Measurements from ENCODE around the gene BSN. TPM values are rescaled to one million over a fixed set of nuclear protein-coding genes. Genes with fewer than 3 reads are reported as not detected.

BSN gene
- total and polyA plus RNA-seq, 7 donors = under 0.01 to 0.81 (median 0.61) TPM; not detected in 1

DNA sequence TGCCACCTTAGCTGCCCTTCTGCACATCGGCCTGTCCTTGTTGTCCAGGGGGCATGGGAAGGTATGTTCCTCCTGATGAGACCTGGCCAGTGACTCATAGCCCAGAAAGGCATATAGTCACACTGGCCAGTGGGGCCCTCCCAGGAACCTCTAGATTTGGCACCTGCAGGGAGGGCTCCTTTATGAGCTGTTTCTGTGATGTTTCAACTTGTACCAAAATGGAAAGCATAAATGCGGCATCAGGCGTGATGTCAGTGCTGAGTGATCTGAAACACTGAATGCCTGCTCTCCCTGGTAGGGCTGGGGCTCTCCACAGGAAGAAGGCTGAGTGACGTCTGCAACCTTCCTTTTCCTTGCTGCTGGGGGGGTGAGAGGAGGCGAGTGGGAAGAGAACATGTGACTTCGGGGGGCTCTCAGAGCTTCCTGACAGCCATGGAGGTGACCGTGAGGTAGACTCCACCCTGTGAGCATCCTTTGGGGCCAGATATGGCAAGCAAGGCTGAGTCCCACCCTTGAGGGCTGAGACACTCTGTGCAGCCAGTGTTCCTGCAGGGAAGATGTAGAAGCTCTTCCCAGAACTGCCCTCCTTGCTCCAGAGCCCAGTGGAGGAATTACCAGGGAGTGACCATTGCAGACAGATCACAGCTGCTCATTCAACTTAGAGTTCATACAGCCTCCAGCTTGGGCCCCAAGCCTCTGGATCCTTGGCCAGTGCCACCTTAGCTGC lies 82.8 kb downstream of the BSN start:
- Histone ChIP-seq H3K4me3 (no peak overlapping the region), H3K9me3 (no peaks in the 10 kb centered on the region), H3K27me3 (no peaks in the 10 kb centered on the region), H3K4me1 (no peaks in the 10 kb centered on the region), H3K36me3 (no peaks in the 10 kb centered on the region), H3K27ac (no peak overlapping the region)
- TF ChIP-seq, protein P1, sequence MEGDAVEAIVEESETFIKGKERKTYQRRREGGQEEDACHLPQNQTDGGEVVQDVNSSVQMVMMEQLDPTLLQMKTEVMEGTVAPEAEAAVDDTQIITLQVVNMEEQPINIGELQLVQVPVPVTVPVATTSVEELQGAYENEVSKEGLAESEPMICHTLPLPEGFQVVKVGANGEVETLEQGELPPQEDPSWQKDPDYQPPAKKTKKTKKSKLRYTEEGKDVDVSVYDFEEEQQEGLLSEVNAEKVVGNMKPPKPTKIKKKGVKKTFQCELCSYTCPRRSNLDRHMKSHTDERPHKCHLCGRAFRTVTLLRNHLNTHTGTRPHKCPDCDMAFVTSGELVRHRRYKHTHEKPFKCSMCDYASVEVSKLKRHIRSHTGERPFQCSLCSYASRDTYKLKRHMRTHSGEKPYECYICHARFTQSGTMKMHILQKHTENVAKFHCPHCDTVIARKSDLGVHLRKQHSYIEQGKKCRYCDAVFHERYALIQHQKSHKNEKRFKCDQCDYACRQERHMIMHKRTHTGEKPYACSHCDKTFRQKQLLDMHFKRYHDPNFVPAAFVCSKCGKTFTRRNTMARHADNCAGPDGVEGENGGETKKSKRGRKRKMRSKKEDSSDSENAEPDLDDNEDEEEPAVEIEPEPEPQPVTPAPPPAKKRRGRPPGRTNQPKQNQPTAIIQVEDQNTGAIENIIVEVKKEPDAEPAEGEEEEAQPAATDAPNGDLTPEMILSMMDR (IDR thresholded peaks at IDR 0.05) = no peak
- TF ChIP-seq POLR2A (IDR thresholded peaks at IDR 0.05) (no peak), POLR2AphosphoS5 (IDR thresholded peaks at IDR 0.05) (no peak), EP300 (IDR thresholded peaks at IDR 0.05) (no peak)
- DNase-seq = no peak
- intact Hi-C loops (cut with DNase I) = no loop called here
- 65% methylated on average over 7 of the region's 7 CpGs for WGBS, 2 donors

DNA sequence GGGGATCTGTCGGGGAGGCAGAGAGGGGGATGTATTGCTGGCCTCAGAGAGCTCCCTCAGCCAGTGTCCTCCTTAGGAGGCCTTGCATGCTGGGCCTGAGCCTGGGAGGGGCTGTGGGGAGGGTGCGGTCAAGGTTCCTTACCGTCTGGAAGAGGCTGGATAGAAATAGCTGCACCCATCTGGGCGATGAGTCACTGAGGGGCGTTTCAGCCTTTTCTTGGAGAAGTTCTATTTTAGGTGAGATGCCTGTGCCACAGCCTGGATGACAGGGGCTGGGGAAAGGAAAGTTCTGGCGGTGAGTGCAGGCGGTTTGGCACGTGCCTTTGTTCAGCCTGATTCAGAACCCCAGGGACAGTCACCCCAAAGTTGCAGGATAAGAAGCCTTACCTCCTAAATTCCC lies 84.2 kb downstream of the BSN start:
- 58 to 64% methylated on average over 8 of the region's 8 CpGs for WGBS, 2 donors
- H3K27ac ChIP-seq = no peak overlapping the region
- TF ChIP-seq POLR2AphosphoS5 (IDR thresholded peaks at IDR 0.05) (no peak), POLR2A (IDR thresholded peaks at IDR 0.05) (no peak), EP300 (IDR thresholded peaks at IDR 0.05) (no peak)
- TF ChIP-seq, protein P1 (IDR thresholded peaks at IDR 0.05) = no peak
- H3K4me1 ChIP-seq = no peaks in the 10 kb centered on the region
- H3K36me3 ChIP-seq = no peaks in the 10 kb centered on the region
- DNase-seq = no peak
- H3K27me3 ChIP-seq = no peaks in the 10 kb centered on the region
- H3K4me3 ChIP-seq = no peak overlapping the region
- intact Hi-C loops (cut with DNase I) = no loop called here
- H3K9me3 ChIP-seq = no peaks in the 10 kb centered on the region

DNA sequence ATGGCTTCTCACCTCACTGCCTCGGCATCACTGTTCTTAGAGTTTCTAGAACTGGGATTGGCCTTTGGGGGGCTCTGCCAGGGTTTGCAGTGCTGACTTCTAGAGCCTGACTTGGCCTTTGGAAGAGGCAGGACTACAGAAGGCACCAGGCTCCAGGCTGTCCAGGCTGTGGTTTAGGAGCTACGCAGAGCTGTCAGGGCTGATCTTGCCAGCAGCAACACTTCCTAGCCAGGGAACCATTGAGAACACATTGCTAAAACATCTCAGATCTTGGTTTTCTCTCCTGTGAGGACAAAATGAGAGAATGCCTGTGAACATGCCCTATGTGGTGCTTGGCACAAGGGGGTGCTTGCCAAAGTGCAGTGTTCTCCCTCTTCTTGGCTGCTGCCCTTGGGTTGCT lies 85.3 kb downstream of the BSN start:
- intact Hi-C loops (cut with DNase I) = no loop called here
- Histone ChIP-seq H3K4me1 (no peaks in the 10 kb centered on the region), H3K36me3 (no peaks in the 10 kb centered on the region), H3K9me3 (no peaks in the 10 kb centered on the region), H3K27me3 (no peaks in the 10 kb centered on the region), H3K4me3 (no peak overlapping the region), H3K27ac (no peak overlapping the region)
- no peak for TF ChIP-seq POLR2AphosphoS5 (IDR thresholded peaks at IDR 0.05)
- TF ChIP-seq, protein P1 (IDR thresholded peaks at IDR 0.05) = no peak
- TF ChIP-seq POLR2A (IDR thresholded peaks at IDR 0.05) = no peak
- TF ChIP-seq EP300 (IDR thresholded peaks at IDR 0.05) = no peak
- WGBS, 2 donors = 89% methylated on average over 2 of the region's 2 CpGs
- no peak for DNase-seq

DNA sequence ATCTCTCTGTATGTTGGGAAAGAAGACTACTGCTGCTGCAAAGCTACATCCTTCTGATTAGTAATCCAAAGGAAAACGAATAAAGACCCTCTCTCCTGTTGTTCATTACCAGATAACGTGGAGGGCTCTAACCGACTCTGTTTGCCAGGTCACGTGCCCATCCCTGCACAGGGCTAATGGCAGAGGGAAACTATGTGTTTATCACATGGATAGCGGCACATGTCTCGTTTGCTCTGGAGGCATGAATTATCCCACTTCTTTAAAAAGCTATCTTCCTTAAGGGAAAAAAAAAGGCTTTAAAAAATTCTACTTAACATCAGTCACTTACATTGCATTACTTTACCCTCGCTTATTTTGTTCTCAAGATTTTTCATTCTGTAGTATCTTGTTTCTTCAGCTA lies 87.0 kb downstream of the BSN start:
- no peak overlapping the region for H3K27ac ChIP-seq
- TF ChIP-seq EP300 (IDR thresholded peaks at IDR 0.05) (no peak), POLR2A (IDR thresholded peaks at IDR 0.05) (no peak), POLR2AphosphoS5 (IDR thresholded peaks at IDR 0.05) (no peak)
- TF ChIP-seq, protein P1 (IDR thresholded peaks at IDR 0.05) = no peak
- intact Hi-C loops (cut with DNase I) = no loop called here
- DNase-seq = no peak
- no peak overlapping the region for H3K4me3 ChIP-seq
- 60 to 65% methylated on average over 7 of the region's 7 CpGs for WGBS, 2 donors
- no peaks in the 10 kb centered on the region for H3K27me3 ChIP-seq
- no peaks in the 10 kb centered on the region for H3K4me1 ChIP-seq
- no peaks in the 10 kb centered on the region for H3K36me3 ChIP-seq
- H3K9me3 ChIP-seq = no peaks in the 10 kb centered on the region
